Endothelial cell of umbilical vein (primary cell): ENCODE results near the gene MYH14. TPM values are rescaled to one million over a fixed set of nuclear protein-coding genes. Genes with fewer than 3 reads are reported as not detected.

ENCODE experiments used
- BruUV-seq: library from RNA; stranded (reverse); fragments of 400-500 nt; replicated peaks from 2 replicates; lab custom pipeline; 2021; lab: Mats Ljungman, UMichigan
- CTCF ChIA-PET: fragments of 300-600, 350-600 bp; sonication (Branson Sonifier 250); formaldehyde crosslinking; loops from one replicate; lab custom pipeline; 2021; ENCODE audit warnings: antibody characterized with exemption, inconsistent platforms; lab: Charles Lee
- POLR2A ChIA-PET: fragments of 300-600, 350-600 bp; sonication (Branson Sonifier 250); formaldehyde crosslinking; loops from one replicate; lab custom pipeline; 2021; ENCODE audit warnings: antibody characterized with exemption, inconsistent platforms; lab: Charles Lee
- DNase-seq: peaks from one replicate; pipeline ENCODE4 v3.0.0-alpha.2; 2011; ENCODE audit warnings: low read depth, low spot score
- FAIRE-seq: peaks from 2 replicates; lab custom pipeline; 2011; peaks lifted over from hg19 to GRCh38; lab: Jason Lieb, UNC
- H2AFZ ChIP-seq: 2 replicates; pipeline ENCODE4 v1.6.0; 2012; ENCODE audit warnings: low read depth, low read length, control low read depth, inconsistent platforms
- H3K27ac ChIP-seq: 2 replicates; pipeline ENCODE4 v1.5.1; 2011; ENCODE audit warnings: low read depth, mild to moderate bottlenecking, control low read depth, low read length, moderate library complexity; ENCODE audit not compliant: insufficient read depth
- H3K27me3 ChIP-seq, 2 experiments: 2 replicates each; pipeline versions ENCODE4 v1.6.0 to v1.6.1; 2011; ENCODE audit warnings: low read length in 2 of 2, mixed read lengths in 1 of 2; ENCODE audit not compliant: control insufficient read depth in 2 of 2, insufficient read depth in 2 of 2
- H3K36me3 ChIP-seq, 2 experiments: 2 replicates in 1 of 2; 3 replicates in 1 of 2; pipeline ENCODE4 v1.5.1; 2011; ENCODE audit warnings: low read length in 2 of 2, mild to moderate bottlenecking in 1 of 2, moderate library complexity in 1 of 2; ENCODE audit not compliant: control insufficient read depth in 2 of 2, insufficient read depth in 2 of 2; ENCODE audit errors: extremely low read depth in 1 of 2
- H3K4me1 ChIP-seq: 3 replicates; pipeline ENCODE4 v1.5.1; 2011; ENCODE audit warnings: mild to moderate bottlenecking, low read length; ENCODE audit not compliant: control insufficient read depth, insufficient read depth; ENCODE audit errors: extremely low read depth
- H3K4me2 ChIP-seq: 2 replicates; pipeline ENCODE4 v1.6.1; 2011; ENCODE audit warnings: low read length, control low read depth, mixed read lengths; ENCODE audit not compliant: insufficient read depth
- H3K4me3 ChIP-seq, 3 experiments: fragments of 200-600 bp in 1 of 3; sonication (generic), shearing (Covaris generic) in 1 of 3; replicated peaks in 1 of 3; 2 replicates each; pipeline ENCODE4 v1.5.1; 2011 to 2016; ENCODE audit warnings: control low read depth in 3 of 3, low read length in 3 of 3, mild to moderate bottlenecking in 2 of 3, inconsistent platforms in 1 of 3, low read depth in 1 of 3, moderate library complexity in 1 of 3; ENCODE audit not compliant: insufficient read depth in 1 of 3
- H3K79me2 ChIP-seq: 2 replicates; pipeline ENCODE4 v1.6.0; 2012; ENCODE audit warnings: low read length, inconsistent platforms; ENCODE audit not compliant: control insufficient read depth, insufficient read depth
- H3K9ac ChIP-seq: replicated peaks from 2 replicates; pipeline ENCODE3; 2011; ENCODE audit warnings: low read length, control low read depth; ENCODE audit not compliant: insufficient read depth; ENCODE audit errors: extremely low read depth
- H3K9me1 ChIP-seq: replicated peaks from 3 replicates; pipeline ENCODE4 v1.6.0; 2011; ENCODE audit warnings: mild to moderate bottlenecking, low read length; ENCODE audit not compliant: control insufficient read depth, insufficient read depth; ENCODE audit errors: extremely low read depth
- H3K9me3 ChIP-seq: replicated peaks from 2 replicates; pipeline ENCODE4 v1.5.1; 2012; ENCODE audit warnings: low read length, inconsistent platforms; ENCODE audit not compliant: control insufficient read depth, insufficient read depth
- H4K20me1 ChIP-seq: replicated peaks from 2 replicates; pipeline ENCODE3; 2011; ENCODE audit warnings: mild to moderate bottlenecking, low read length; ENCODE audit not compliant: control insufficient read depth, insufficient read depth; ENCODE audit errors: extremely low read depth
- CTCF ChIP-seq, 2 donors: IDR thresholded peaks; 1 replicate in 1 of 2; 2 replicates in 1 of 2; pipeline ENCODE4 v1.5.1; 2011; ENCODE audit warnings: low read length in 2 of 2, mild to moderate bottlenecking in 2 of 2, moderate library complexity in 2 of 2, control low read depth in 1 of 2, inconsistent platforms in 1 of 2, low read depth in 1 of 2; ENCODE audit not compliant: insufficient read depth in 1 of 2; ENCODE audit errors: extremely low read depth in 1 of 2
- EZH2 ChIP-seq: IDR thresholded peaks from 2 replicates; pipeline ENCODE4 v1.6.1; 2012; ENCODE audit warnings: borderline replicate concordance, low read depth, mild to moderate bottlenecking, moderate library complexity, low read length, inconsistent platforms; ENCODE audit not compliant: severe bottlenecking
- FOS ChIP-seq: IDR thresholded peaks from 2 replicates; pipeline ENCODE4 v1.6.1; 2011; ENCODE audit warnings: mild to moderate bottlenecking, low read length, moderate library complexity, borderline replicate concordance; ENCODE audit not compliant: insufficient read depth
- GATA2 ChIP-seq: IDR thresholded peaks from 2 replicates; pipeline ENCODE4 v1.7.0; 2011; ENCODE audit warnings: low read depth, mild to moderate bottlenecking, moderate library complexity, mixed read lengths, low read length; ENCODE audit not compliant: insufficient read length, insufficient read depth
- JUN ChIP-seq: IDR thresholded peaks from 2 replicates; pipeline ENCODE4 v1.6.1; 2011; ENCODE audit warnings: borderline replicate concordance, low read depth; ENCODE audit not compliant: insufficient read length, insufficient read depth
- MYC ChIP-seq: IDR thresholded peaks from one replicate; pipeline ENCODE4 v1.6.1; 2011; ENCODE audit warnings: mild to moderate bottlenecking, low read depth, low read length
- POLR2A ChIP-seq: IDR thresholded peaks from 2 replicates; pipeline ENCODE4 v1.6.1; 2012; ENCODE audit warnings: low read depth, mild to moderate bottlenecking, control low read depth, low read length
- POLR2AphosphoS5 ChIP-seq: IDR thresholded peaks from 2 replicates; pipeline ENCODE4 v1.6.1; 2012; ENCODE audit warnings: low read depth, mild to moderate bottlenecking, control low read depth, low read length, moderate library complexity; ENCODE audit not compliant: insufficient read depth
- dilution Hi-C: fragments of 300-500 bp; cut with MboI; formaldehyde crosslinking; loops from one replicate; pipeline ENCODE4 v1.15.0; 2019; ENCODE audit warnings: low sequenced_read_pairs; ENCODE audit not compliant: extremely low pct_ligation_motif_present
- intact Hi-C: fragments of 100-400 bp; cut with micrococcal nuclease; formaldehyde crosslinking; loops from one replicate; pipeline ENCODE4 v1.10.0; 2022
- polyA plus RNA-seq, 4 experiments: library from polyadenylated mRNA; depleted of rRNA in 3 of 4; stranded (reverse) in 3 of 4; unstranded in 1 of 4; fragments of >200 nt; gene quantifications; 2 replicates each; pipeline versions ENCODE4 v1.2.1 to v1.2.3, GENCODE V29; 2011 to 2012; ENCODE audit warnings: missing spikeins in 1 of 4
- total RNA-seq: library from RNA; stranded (reverse); gene quantifications from 2 replicates; pipeline ENCODE4 v1.2.3, GENCODE V29; 2021
- TF ChIP-seq, protein P1 (sequence below): IDR thresholded peaks from 2 replicates; pipeline ENCODE4 v1.6.1; 2011; ENCODE audit not compliant: insufficient read depth, insufficient read length

The MYH14 gene
- total and polyA plus RNA-seq, 2 donors (not counting 3 experiments of a cell fraction or from before 2014, with no cell fraction given): 0.13 TPM; not detected in 1

DNA sequence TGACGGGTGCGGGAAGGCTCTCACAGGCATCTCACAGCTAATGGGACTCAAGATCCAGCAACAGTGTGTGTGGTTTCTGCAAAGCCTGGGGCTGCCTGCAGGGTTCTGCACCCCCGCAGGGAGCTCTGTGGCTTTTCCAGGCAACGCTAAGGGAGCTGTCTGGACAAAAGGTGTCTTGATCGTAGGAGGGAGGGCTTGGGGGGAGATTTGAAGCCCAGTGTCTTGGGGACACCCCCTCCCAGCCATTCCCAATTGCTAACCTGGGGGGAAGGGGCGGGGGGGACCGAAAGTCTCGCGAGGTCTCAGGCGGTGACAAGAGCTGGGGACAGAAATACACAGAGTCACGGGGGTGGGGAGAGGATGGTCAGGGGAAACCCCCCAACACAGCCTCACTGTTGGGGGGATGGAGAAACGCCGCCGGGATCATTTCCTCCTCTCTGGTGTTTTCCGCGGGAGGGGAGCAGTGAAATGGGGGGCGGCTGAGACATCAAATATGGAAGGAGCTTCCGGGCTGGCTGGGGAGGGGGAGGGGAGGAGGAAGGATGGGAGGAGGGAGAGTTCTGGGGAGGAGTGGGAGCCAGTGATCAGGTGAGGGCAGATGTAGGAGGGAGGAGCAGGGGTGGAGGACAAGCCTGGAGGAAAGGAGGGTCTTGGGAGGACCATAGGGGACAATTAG lies 112.5 kb downstream of the MYH14 start:
- no peaks in the 10 kb centered on the region for H3K4me1 ChIP-seq
- dilution Hi-C loops: no loop called here
- TF ChIP-seq POLR2AphosphoS5 (no peak), EZH2 (peak; percentile 54), CTCF (IDR thresholded peaks at IDR 0.05; ENCODE audit: extremely low read depth in 1 of 2, insufficient read depth in 1 of 2, low read depth in 1 of 2, low read length in 2 of 2) (no peak), MYC (no peak)
- H3K9ac ChIP-seq: no peak overlapping the region
- H3K27me3 ChIP-seq: peaks cover 34 to 37% of the 10 kb centered on the region in 2 experiments
- H3K36me3 ChIP-seq: no peaks in the 10 kb centered on the region
- no peaks in the 10 kb centered on the region for H3K79me2 ChIP-seq
- FAIRE-seq (no peak), DNase-seq (no peak)
- no peaks in the 10 kb centered on the region for H3K9me3 ChIP-seq
- ChIA-PET CTCF (interaction anchor here (0.7 to 1.5 kb wide), 2 partner anchors 13 to 64 kb away, joined by 3 to 6 read pairs; partner anchors contain the start of gene KCNC3), POLR2A (interaction anchor here (1.1 kb wide), 1 partner anchor 15 kb away, joined by 4 read pairs; no protein-coding TSS in a partner anchor)
- H3K27ac ChIP-seq: no peak overlapping the region
- H2AFZ ChIP-seq: no peak overlapping the region
- no peak overlapping the region for H3K4me3 ChIP-seq
- no peaks in the 10 kb centered on the region for H3K9me1 ChIP-seq
- no peaks in the 10 kb centered on the region for H4K20me1 ChIP-seq
- intact Hi-C loops: no loop called here
- no peak overlapping the region for H3K4me2 ChIP-seq
- no TSS peak for BruUV-seq

- Histone ChIP-seq H3K9ac (no peak overlapping the region), H2AFZ (no peak overlapping the region), H4K20me1 (no peaks in the 10 kb centered on the region), H3K4me1 (no peaks in the 10 kb centered on the region), H3K4me3 (no peak overlapping the region), H3K79me2 (no peaks in the 10 kb centered on the region), H3K27ac (no peak overlapping the region), H3K36me3 (no peaks in the 10 kb centered on the region), H3K9me3 (no peaks in the 10 kb centered on the region), H3K4me2 (no peak overlapping the region), H3K27me3 (peaks cover 28 to 30% of the 10 kb centered on the region in 2 experiments), H3K9me1 (no peaks in the 10 kb centered on the region)
- ChIA-PET CTCF (interaction anchor here (1.4 kb wide), 1 partner anchor 42 kb away, joined by 3 read pairs; no protein-coding TSS in a partner anchor), POLR2A (no interaction called here)
- BruUV-seq: no TSS peak
- intact Hi-C loops: no loop called here
- FAIRE-seq (no peak), DNase-seq (no peak)
- dilution Hi-C loops: no loop called here
- TF ChIP-seq, protein P1, sequence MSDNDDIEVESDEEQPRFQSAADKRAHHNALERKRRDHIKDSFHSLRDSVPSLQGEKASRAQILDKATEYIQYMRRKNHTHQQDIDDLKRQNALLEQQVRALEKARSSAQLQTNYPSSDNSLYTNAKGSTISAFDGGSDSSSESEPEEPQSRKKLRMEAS: no peak
- TF ChIP-seq FOS (no peak), POLR2A (no peak), CTCF (IDR thresholded peaks at IDR 0.05; ENCODE audit: extremely low read depth in 1 of 2, insufficient read depth in 1 of 2, low read depth in 1 of 2, low read length in 2 of 2) (no peak), GATA2 (no peak), MYC (no peak), JUN (no peak), EZH2 (no peak), POLR2AphosphoS5 (no peak)
Observed at GRCh38 chr19:50317115-50317514, 113.7 kb downstream of the MYH14 start.
